Tibial artery (tissue), 4 donors: ENCODE data around the gene SIX2.
A peak's percentile ranks its signal among the peaks of the same experiment; 100 is the strongest.

ENCODE experiments used
- DNase-seq, 2 donors: peaks; one replicate each; pipeline ENCODE4 v3.0.0-alpha.2; 2019
- H3K27ac ChIP-seq, 2 donors: fragments of 200-600 bp; sonication (generic) in 1 of 2; 1 replicate in 1 of 2; 2 replicates in 1 of 2; pipeline ENCODE4 v1.5.1; 2018 to 2019; ENCODE audit warnings: mild to moderate bottlenecking in 1 of 2
- H3K27me3 ChIP-seq, 2 donors: fragments of 200-600 bp; sonication (generic) in 1 of 2; one replicate each; pipeline versions ENCODE4 v1.5.1 to v1.6.0; 2016 to 2019
- H3K36me3 ChIP-seq, 3 donors: fragments of 200-600 bp; sonication (generic) in 2 of 3; one replicate each; pipeline ENCODE4 v1.5.1; 2016 to 2019; ENCODE audit warnings: mild to moderate bottlenecking in 2 of 3
- H3K4me1 ChIP-seq, 4 donors: fragments of 200-600 bp; sonication (generic) in 2 of 4; 1 replicate in 3 of 4; 2 replicates in 1 of 4; pipeline ENCODE4 v1.5.1; 2016 to 2019
- H3K4me3 ChIP-seq, 2 donors: fragments of 200-600 bp; sonication (generic) in 1 of 2; 1 replicate in 1 of 2; 2 replicates in 1 of 2; pipeline ENCODE4 v1.5.1; 2018 to 2019; ENCODE audit warnings: mild to moderate bottlenecking in 2 of 2
- H3K9me3 ChIP-seq, 3 donors: fragments of 200-600 bp; sonication (generic) in 1 of 3; one replicate each; pipeline ENCODE4 v1.5.1; 2016 to 2019
- intact Hi-C: fragments of 100-400 bp; cut with DNase I; formaldehyde crosslinking; loops from one replicate; pipeline ENCODE4 v1.15.0; 2023; ENCODE audit warnings: low total_unique reads
- TF ChIP-seq, protein P1 (sequence below), 2 experiments: fragments of 200-600 bp in 1 of 2; fragments of 450-650 bp in 1 of 2; IDR thresholded peaks; one replicate each; pipeline ENCODE4 v1.5.1; 2017 to 2019; ENCODE audit warnings: antibody characterized with exemption in 2 of 2, mild to moderate bottlenecking in 1 of 2, moderate library complexity in 1 of 2

SIX2 gene

DNA sequence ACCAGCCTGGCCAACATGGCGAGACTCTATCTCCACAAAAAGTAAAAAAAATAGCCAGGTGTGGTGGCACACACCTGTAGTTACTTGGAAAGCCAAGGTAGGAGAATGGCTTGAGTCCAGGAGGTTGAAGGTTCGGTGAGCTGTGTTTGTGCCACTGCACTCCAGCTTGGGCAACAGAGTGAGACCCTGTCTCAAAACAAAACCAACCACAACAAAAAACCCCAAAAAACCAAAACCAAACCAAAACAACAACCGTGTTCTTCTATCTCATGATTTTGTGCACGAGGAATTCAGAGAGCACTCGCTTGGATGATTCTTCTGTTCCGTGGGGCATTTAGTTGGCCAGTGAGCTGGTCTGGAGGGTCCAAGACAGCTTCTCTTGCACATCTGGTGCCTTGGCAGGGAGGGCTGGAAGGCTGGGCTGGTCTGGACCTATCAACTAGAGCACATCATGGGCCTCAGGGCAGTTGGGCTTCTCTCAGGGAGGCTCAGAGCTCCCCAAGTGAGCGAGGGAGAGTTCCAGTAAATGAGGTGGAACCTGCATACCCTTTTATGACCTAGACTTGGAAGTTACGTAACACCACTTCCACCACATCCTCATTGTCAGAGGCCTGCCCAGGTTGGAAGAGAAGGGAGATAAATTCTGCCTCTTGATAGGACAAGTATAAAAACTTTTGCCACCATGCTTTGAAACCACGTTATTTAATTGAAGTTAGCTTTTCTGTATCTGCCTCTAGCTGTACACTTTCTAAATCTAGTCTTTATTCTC is 25.2 kb downstream of the SIX2 start:
- peaks cover 0 to 11% (median 7%) of the 10 kb centered on the region in 3 donors for H3K9me3 ChIP-seq
- intact Hi-C loops, result loop anchor here (2.0 to 5.0 kb wide), 2 partner anchors 33 to 513 kb away; no protein-coding TSS in a partner anchor
- H3K4me3 ChIP-seq, result no peak overlapping the region
- peaks cover 0 to 5% of the 10 kb centered on the region in 2 donors for H3K27me3 ChIP-seq
- TF ChIP-seq, protein P1, sequence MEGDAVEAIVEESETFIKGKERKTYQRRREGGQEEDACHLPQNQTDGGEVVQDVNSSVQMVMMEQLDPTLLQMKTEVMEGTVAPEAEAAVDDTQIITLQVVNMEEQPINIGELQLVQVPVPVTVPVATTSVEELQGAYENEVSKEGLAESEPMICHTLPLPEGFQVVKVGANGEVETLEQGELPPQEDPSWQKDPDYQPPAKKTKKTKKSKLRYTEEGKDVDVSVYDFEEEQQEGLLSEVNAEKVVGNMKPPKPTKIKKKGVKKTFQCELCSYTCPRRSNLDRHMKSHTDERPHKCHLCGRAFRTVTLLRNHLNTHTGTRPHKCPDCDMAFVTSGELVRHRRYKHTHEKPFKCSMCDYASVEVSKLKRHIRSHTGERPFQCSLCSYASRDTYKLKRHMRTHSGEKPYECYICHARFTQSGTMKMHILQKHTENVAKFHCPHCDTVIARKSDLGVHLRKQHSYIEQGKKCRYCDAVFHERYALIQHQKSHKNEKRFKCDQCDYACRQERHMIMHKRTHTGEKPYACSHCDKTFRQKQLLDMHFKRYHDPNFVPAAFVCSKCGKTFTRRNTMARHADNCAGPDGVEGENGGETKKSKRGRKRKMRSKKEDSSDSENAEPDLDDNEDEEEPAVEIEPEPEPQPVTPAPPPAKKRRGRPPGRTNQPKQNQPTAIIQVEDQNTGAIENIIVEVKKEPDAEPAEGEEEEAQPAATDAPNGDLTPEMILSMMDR (IDR thresholded peaks at IDR 0.05), result no peak
- H3K36me3 ChIP-seq, result no peaks in the 10 kb centered on the region
- DNase-seq, result no peak
- no peak overlapping the region for H3K27ac ChIP-seq
- H3K4me1 ChIP-seq, result no peaks in the 10 kb centered on the region

DNA sequence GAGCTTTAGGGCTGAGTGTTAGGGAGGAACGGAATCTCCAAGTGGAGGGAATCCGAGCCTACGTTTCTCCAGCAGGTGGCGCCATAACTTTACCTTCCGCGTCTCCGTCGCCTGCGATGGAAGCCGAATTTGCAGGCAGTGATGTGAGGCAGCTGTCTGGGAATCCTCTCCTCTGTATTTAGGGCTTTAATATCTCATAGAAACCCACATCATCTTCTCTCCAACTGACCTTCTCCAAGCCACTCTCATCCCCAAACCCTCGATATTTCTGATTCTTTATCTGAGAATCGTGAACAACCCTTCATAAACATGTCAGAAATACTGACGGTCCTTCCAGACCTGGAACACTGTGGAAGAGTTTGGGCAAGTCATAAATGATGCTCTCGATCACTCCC is 27.5 kb downstream of the SIX2 start:
- no peaks in the 10 kb centered on the region for H3K9me3 ChIP-seq
- H3K4me1 ChIP-seq, result no peaks in the 10 kb centered on the region
- H3K27me3 ChIP-seq, result peaks cover 0 to 20% of the 10 kb centered on the region in 2 donors
- intact Hi-C loops, result loop anchor here (2.0 to 5.0 kb wide), 2 partner anchors 36 to 515 kb away; no protein-coding TSS in a partner anchor
- no peaks in the 10 kb centered on the region for H3K36me3 ChIP-seq
- DNase-seq, result peak; percentile 58 to 81
- TF ChIP-seq, protein P1 (IDR thresholded peaks at IDR 0.05), result peak; percentile 78 to 87
- H3K27ac ChIP-seq, result no peak overlapping the region
- H3K4me3 ChIP-seq, result no peak overlapping the region

DNA sequence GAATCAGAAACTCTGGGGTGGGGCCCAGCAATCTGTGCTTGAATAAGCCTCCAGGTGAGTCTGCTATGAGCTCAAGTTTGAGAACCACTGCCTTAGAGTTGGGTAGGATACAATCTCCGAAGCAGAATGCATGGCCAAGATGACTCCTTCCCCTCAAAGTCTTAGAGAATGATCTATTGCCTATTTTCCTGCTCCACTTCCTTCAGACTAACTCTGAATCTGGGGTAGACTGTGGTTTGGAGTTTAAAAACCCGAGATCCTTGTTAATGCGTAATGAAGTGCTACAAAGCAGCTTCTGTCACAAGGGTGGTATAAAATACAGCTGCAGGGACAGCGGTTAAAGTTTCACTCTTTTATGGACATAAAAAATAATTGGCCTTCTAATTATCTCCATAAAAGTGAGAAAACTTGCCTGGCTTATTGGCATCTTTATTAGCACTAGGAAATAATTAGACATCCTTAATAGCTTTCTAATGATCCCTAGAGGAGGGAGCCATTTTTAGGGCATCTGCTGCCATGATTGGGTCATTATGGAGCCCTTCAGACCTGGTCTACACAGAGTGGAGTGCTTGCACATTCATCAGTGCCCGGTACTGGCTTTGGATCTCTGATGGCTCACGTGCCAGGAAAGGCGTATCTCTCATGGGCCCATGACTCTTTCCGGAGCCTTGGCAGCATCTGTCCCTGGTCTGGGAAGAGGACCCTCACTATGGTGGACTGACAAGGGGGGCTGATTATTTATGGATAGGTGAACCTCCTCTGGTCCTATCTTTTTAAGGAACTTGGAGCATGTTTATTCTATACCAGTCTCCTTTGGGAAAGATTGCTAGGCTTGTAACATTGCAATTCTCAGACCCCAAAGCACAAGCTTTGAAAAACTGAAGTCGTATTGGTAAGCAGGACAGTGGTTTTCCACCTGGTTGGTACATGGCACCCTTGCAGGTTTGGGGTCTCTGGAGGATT is 28.2 kb downstream of the SIX2 start:
- H3K9me3 ChIP-seq, result no peaks in the 10 kb centered on the region
- no peak for DNase-seq
- H3K27ac ChIP-seq, result no peak overlapping the region
- intact Hi-C loops, result loop anchor here (5.0 kb wide), 1 partner anchor 36 kb away; no protein-coding TSS in a partner anchor
- H3K4me1 ChIP-seq, result no peaks in the 10 kb centered on the region
- H3K36me3 ChIP-seq, result no peaks in the 10 kb centered on the region
- peaks cover 0 to 26% of the 10 kb centered on the region in 2 donors for H3K27me3 ChIP-seq
- TF ChIP-seq, protein P1 (IDR thresholded peaks at IDR 0.05), result no peak
- no peak overlapping the region for H3K4me3 ChIP-seq

DNA sequence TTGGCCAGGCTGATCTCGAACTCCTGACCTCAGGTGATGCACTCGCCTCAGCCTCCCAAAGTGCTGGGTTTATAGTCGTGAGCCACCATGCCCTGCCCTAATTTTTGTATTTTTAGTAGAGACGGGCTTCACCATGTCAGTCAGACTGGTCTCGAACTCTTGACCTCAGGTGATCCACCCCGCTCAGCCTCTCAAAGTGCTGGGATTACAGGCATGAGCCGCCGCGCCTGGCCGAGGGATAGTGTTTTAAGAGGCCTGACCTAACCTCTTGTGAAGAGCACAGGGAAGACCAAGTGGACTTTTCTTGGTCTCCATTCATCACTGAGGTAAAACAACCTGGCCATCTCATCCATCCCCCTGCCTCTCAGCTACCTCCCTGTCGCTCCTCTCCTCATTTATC is 29.7 kb downstream of the SIX2 start:
- intact Hi-C loops, result no loop called here
- Histone ChIP-seq H3K4me1 (no peaks in the 10 kb centered on the region), H3K27me3 (peaks cover 0 to 38% of the 10 kb centered on the region in 2 donors), H3K4me3 (no peak overlapping the region), H3K27ac (no peak overlapping the region), H3K9me3 (no peaks in the 10 kb centered on the region), H3K36me3 (no peaks in the 10 kb centered on the region)
- TF ChIP-seq, protein P1 (IDR thresholded peaks at IDR 0.05), result no peak
- no peak for DNase-seq

DNA sequence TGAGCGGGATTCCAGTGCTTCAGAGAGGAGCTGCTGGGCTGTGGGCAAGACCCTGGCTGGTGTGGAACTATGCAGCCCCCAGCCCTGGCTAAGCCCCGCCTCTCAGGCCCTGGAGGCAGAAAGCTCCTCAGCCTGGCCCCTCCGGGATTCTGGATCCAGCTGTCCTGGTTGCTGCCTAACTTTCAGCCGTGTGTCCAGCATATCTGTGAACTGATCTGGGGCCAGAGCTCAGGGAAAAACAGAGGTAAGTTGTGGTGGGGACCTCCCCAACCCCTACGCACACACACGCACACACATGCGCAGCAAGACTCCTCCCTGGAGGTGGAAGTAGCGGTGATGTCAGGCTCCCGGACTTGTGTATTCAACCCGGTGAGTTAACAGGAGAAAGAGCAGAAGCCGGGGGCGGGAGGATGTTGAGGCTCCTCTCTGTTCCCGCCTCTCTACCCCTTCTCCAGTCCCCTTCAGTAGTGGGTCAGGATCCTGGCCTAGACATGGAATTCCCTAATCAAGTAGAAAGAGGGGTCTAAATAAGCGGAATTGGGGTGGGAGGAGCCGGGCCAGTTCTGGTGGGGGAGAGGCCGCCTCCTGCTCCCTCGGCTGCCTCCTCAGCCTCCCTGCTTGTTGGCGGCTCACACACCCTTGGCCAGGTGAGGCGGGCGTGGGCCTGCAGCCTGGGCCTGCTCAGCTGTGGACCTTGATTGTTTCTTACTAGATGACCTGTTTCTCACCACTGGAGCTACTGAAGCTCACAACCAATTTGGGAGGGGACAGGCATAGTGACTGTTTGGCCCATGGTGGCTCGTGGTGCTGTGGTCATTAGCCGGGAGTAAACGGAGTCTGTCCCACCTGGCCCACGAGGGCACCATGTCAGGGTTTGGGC is 33.4 kb downstream of the SIX2 start:
- TF ChIP-seq, protein P1 (IDR thresholded peaks at IDR 0.05), result no peak
- Histone ChIP-seq H3K27ac (no peak overlapping the region), H3K9me3 (no peaks in the 10 kb centered on the region), H3K27me3 (peaks cover 0 to 64% of the 10 kb centered on the region in 2 donors), H3K36me3 (no peaks in the 10 kb centered on the region), H3K4me3 (no peak overlapping the region), H3K4me1 (no peaks in the 10 kb centered on the region)
- DNase-seq, result no peak
- intact Hi-C loops, result no loop called here
